CD4-positive, CD25-positive, alpha-beta regulatory T cell (primary cell): Measurements from ENCODE around the gene SLC22A12. TPM values are rescaled to one million over a fixed set of nuclear protein-coding genes. Genes with fewer than 3 reads are reported as not detected.

Experiments used
- ATAC-seq, 2 donors: fragments of 150-1000 bp; cut with Tn5 transposase; one replicate each; pipeline ENCODE4 v1.10.0; 2021; ENCODE audit warnings: low read depth in 2 of 2, moderate number of reproducible peaks in 2 of 2, moderate library complexity in 1 of 2
- DNase-seq, 3 donors: peaks; one replicate each; pipeline versions ENCODE4 v3.0.0 to v3.0.0-alpha.2; 2012 to 2022; ENCODE audit warnings: mixed read lengths in 1 of 3
- H3K27ac ChIP-seq: one replicate; pipeline ENCODE4 v1.7.0; 2013; ENCODE audit warnings: mild to moderate bottlenecking, low read length; ENCODE audit not compliant: insufficient read depth, poor library complexity, severe bottlenecking
- H3K27me3 ChIP-seq: one replicate; pipeline ENCODE4 v1.7.0; 2013; ENCODE audit warnings: low read length; ENCODE audit not compliant: control insufficient read depth, insufficient read depth
- H3K36me3 ChIP-seq: one replicate; pipeline ENCODE4 v1.7.0; 2013; ENCODE audit warnings: mild to moderate bottlenecking, low read length, moderate library complexity; ENCODE audit not compliant: control insufficient read depth, insufficient read depth
- H3K4me1 ChIP-seq: 2 replicates; pipeline ENCODE4 v1.7.0; 2013; ENCODE audit warnings: mild to moderate bottlenecking, low read length; ENCODE audit not compliant: insufficient read depth, control insufficient read depth, poor library complexity, severe bottlenecking
- H3K4me3 ChIP-seq: one replicate; pipeline ENCODE4 v1.7.0; 2013; ENCODE audit warnings: low read depth, mild to moderate bottlenecking, low read length, moderate library complexity
- H3K9me3 ChIP-seq, 2 experiments: 1 replicate in 1 of 2; 2 replicates in 1 of 2; pipeline ENCODE4 v1.7.0; 2013; ENCODE audit warnings: low read length in 2 of 2, mild to moderate bottlenecking in 1 of 2, moderate library complexity in 1 of 2; ENCODE audit not compliant: control insufficient read depth in 2 of 2
- H3K27ac Mint-ChIP-seq, 3 donors: one replicate each; pipeline ENCODE4 v1.8.0; 2020 to 2022; ENCODE audit warnings: mild to moderate bottlenecking in 3 of 3, mixed read lengths in 3 of 3, moderate library complexity in 2 of 3
- H3K27me3 Mint-ChIP-seq: one replicate; pipeline ENCODE4 v1.8.0; 2022; ENCODE audit warnings: mild to moderate bottlenecking, mixed read lengths
- H3K36me3 Mint-ChIP-seq: one replicate; pipeline ENCODE4 v1.8.0; 2020; ENCODE audit warnings: mixed read lengths
- H3K4me1 Mint-ChIP-seq, 4 donors: one replicate each; pipeline ENCODE4 v1.8.0; 2020 to 2022; ENCODE audit warnings: mixed read lengths in 4 of 4, mild to moderate bottlenecking in 1 of 4
- H3K4me3 Mint-ChIP-seq, 4 donors: one replicate each; pipeline ENCODE4 v1.8.0; 2020 to 2022; ENCODE audit warnings: mild to moderate bottlenecking in 4 of 4, mixed read lengths in 4 of 4, moderate library complexity in 3 of 4
- H3K9me3 Mint-ChIP-seq, 7 donors: one replicate each; pipeline ENCODE4 v1.8.0; 2020 to 2022; ENCODE audit warnings: mixed read lengths in 7 of 7, mild to moderate bottlenecking in 3 of 7, moderate library complexity in 2 of 7
- polyA plus RNA-seq, 4 donors: library from polyadenylated mRNA; unstranded; fragments of 300-500 nt; fragmentation: Illumina TruSeq; gene quantifications; one replicate each; pipeline ENCODE4 v1.2.3, GENCODE V29; 2021
- total RNA-seq: library from RNA; stranded (reverse); gene quantifications from one replicate; pipeline ENCODE4 v1.2.3, GENCODE V29; 2022

Gene SLC22A12
- total and polyA plus RNA-seq, 5 donors from 2014 or later = not detected

DNA sequence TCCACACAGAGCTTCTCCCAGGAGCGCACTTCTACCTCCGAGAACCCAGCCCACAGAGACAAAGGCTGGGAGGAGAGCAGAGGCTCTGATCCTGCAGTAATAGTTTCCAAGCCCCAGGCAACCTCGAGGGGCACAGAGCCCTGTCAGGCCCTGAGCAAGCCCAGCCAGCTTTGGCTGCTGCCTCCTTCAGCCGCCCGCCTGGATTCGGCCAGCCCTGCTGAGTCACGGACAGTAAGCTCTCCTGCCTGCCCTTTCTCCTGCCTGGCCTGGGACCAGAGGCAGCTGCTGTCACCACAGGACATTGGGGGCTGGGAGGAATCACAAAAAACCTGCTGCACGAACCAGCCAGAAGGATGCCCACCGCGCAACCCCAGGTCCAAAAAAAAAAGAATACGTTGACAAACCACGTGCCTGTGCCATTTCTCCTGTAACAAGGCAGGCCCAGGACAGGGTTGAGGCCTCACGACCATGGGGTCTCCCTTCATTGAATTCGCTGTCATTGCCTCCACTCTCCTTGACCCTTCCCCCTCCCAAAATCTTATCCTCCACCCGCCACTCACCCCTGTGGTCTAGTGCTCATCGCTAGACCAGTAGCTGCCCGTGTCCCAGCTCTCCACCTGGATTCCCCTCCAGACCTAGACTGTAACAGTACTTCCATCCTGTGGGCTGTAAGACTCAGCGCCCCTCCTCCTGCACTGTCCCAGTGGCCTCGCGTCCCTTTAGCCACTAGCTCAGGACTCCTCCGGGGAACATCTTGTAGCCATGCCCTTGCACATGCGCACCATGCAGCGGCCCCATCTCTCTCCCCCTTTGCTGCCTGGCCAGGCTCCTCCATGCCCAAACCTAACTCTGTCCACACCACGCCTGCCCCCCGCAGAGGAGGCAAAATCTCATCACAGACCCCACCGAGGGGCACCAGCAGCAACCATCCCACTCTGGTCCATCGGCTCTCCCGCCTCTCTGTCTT lies 7.4 kb upstream of the SLC22A12 start:
- Mint-ChIP-seq H3K4me1 (no peaks in the 10 kb centered on the region), H3K9me3 (peaks cover 0 to 8% (median 0%) of the 10 kb centered on the region in 7 donors), H3K4me3 (peak overlapping the region in 1 of 4 donors; percentile 66), H3K27ac (no peak overlapping the region), H3K36me3 (no peaks in the 10 kb centered on the region), H3K27me3 (peaks cover 10% of the 10 kb centered on the region)
- no peak overlapping the region for H3K4me3 ChIP-seq
- no peaks in the 10 kb centered on the region for H3K27me3 ChIP-seq
- no peak overlapping the region for H3K27ac ChIP-seq
- no peak for DNase-seq
- no peak for ATAC-seq
- no peaks in the 10 kb centered on the region for H3K9me3 ChIP-seq
- H3K36me3 ChIP-seq = no peaks in the 10 kb centered on the region
- no peaks in the 10 kb centered on the region for H3K4me1 ChIP-seq

DNA sequence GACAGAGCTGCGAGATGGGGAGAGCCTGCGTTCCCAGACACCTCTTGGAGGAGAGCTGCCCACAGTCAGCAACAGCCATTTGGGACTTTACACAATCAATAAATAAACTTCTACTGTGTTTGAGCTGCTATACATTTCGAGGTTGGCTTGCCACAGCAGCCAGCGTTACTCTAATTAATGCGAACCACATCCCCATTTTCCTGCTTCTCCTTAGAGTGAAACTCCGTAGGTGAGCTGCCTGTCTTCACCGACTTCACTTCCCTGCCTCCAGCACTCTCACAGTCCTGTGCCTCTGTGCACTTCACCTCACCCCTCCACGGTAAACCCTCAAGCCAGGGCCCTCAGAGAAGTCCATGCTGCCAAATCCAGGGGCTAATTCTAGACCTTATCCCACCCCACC lies 5.9 kb upstream of the SLC22A12 start:
- Histone ChIP-seq H3K4me3 (no peak overlapping the region), H3K27me3 (peaks cover 2% of the 10 kb centered on the region), H3K4me1 (no peaks in the 10 kb centered on the region), H3K36me3 (no peaks in the 10 kb centered on the region), H3K27ac (no peak overlapping the region), H3K9me3 (no peaks in the 10 kb centered on the region)
- no peak for DNase-seq
- ATAC-seq = no peak
- Mint-ChIP-seq H3K27ac (no peak overlapping the region), H3K27me3 (peaks cover 10% of the 10 kb centered on the region), H3K4me1 (no peaks in the 10 kb centered on the region), H3K9me3 (peaks cover 0 to 12% (median 0%) of the 10 kb centered on the region in 7 donors), H3K4me3 (no peak overlapping the region), H3K36me3 (no peaks in the 10 kb centered on the region)

DNA sequence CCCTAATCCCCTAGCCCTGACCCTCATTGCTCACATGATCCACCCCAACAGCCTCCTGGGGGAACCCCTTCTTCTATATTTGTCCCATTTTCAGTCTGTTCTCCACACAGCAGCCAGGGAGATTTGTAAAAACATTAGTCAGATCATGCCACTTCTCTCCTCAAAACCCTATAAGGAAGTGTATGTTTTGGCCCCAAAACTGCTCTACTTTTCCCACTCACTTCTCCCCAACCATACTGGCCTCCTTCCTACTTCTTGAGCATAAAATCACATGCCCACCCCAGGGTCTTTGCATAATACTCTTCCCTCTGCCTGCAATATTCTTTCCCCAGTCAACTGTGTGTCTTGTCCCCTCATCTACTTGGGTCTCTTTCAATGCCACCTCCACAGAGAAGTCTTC lies 4.7 kb upstream of the SLC22A12 start:
- Mint-ChIP-seq H3K36me3 (no peaks in the 10 kb centered on the region), H3K4me3 (no peak overlapping the region), H3K4me1 (no peaks in the 10 kb centered on the region), H3K27me3 (peaks cover 10% of the 10 kb centered on the region), H3K27ac (no peak overlapping the region), H3K9me3 (peaks cover 0 to 12% (median 0%) of the 10 kb centered on the region in 7 donors)
- Histone ChIP-seq H3K9me3 (no peaks in the 10 kb centered on the region), H3K4me1 (no peaks in the 10 kb centered on the region), H3K27ac (no peak overlapping the region), H3K36me3 (no peaks in the 10 kb centered on the region), H3K4me3 (no peak overlapping the region), H3K27me3 (peaks cover 2% of the 10 kb centered on the region)
- ATAC-seq (no peak), DNase-seq (no peak)

DNA sequence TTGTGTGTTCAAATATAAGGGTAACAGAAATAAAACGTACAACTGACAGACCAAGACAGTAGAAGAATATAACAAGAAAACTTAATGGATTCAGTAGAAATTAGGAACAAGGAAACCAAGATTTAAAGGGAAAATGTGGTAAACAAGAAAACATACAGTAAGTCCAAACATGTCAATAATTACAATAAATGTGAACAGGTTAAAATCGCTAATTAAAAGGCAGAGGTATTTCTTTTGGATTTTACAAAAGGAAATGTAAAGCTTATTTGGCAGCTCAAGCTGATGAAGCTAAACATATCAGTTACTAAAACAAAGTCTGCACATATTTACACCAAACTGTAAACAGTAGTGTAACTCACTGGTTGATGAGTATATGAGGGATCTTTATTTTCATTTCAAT lies 2.3 kb upstream of the SLC22A12 start:
- ATAC-seq = no peak

DNA sequence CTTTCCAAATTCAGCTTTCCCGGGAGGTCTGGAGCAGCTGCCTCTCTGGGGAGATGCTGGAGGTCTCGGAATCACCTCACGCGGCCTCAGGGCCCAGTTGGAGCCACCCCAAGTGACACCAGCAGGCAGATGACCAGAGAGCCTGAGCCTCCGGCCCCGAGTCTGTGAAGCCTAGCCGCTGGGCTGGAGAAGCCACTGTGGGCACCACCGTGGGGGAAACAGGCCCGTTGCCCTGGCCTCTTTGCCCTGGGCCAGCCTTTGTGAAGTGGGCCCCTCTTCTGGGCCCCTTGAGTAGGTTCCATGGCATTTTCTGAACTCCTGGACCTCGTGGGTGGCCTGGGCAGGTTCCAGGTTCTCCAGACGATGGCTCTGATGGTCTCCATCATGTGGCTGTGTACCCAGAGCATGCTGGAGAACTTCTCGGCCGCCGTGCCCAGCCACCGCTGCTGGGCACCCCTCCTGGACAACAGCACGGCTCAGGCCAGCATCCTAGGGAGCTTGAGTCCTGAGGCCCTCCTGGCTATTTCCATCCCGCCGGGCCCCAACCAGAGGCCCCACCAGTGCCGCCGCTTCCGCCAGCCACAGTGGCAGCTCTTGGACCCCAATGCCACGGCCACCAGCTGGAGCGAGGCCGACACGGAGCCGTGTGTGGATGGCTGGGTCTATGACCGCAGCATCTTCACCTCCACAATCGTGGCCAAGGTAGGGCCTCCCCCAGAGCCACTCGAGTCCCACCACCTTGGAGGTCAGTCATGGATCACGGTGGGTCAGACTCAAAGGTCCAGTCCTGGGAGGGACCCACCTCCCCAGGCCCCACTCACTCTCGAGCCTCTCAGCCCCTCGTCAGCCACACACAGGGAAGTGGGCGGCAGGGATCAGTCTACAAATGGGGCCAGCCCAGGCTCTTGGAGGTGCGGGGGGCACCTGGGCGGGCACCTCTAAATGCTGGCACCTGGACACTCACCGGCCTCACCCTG lies 525 bp downstream of the SLC22A12 start:
- no peak overlapping the region for H3K27ac Mint-ChIP-seq
- no peaks in the 10 kb centered on the region for H3K4me1 Mint-ChIP-seq
- no peaks in the 10 kb centered on the region for H3K4me1 ChIP-seq

More for the DNA sequence above, 2.3 kb upstream of the SLC22A12 start:
- Histone ChIP-seq H3K27ac (no peak overlapping the region), H3K4me3 (no peak overlapping the region), H3K27me3 (peaks cover 2% of the 10 kb centered on the region), H3K36me3 (no peaks in the 10 kb centered on the region), H3K9me3 (no peaks in the 10 kb centered on the region), H3K4me1 (no peaks in the 10 kb centered on the region)
- Mint-ChIP-seq H3K4me3 (no peak overlapping the region), H3K27ac (no peak overlapping the region), H3K36me3 (no peaks in the 10 kb centered on the region), H3K27me3 (peaks cover 10% of the 10 kb centered on the region), H3K9me3 (peaks cover 0 to 12% (median 0%) of the 10 kb centered on the region in 7 donors), H3K4me1 (no peaks in the 10 kb centered on the region)
- DNase-seq = no peak

DNA sequence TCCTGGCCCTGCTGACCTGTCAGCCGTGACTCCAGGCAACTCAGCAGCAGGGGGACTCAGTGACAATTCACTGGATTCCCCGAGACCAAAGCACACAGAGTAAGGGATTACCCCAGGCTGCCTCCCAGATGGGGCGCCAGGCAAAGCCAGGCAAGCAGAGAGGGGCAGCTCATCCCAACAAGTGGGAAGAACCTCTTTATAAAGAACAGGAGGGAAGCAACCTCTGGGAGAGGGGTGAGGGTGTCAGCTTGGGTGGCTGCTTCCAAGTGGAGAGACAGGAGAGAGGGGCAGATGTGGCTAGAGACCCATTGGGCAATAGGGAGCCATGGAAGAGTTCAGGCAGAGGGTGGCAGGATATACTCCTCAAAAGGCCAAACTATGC lies 1.2 kb downstream of the SLC22A12 start:
- no peaks in the 10 kb centered on the region for H3K36me3 ChIP-seq
- Mint-ChIP-seq H3K27me3 (no peaks in the 10 kb centered on the region), H3K4me1 (no peaks in the 10 kb centered on the region), H3K27ac (no peak overlapping the region), H3K9me3 (peaks cover 0 to 12% (median 0%) of the 10 kb centered on the region in 7 donors), H3K36me3 (no peaks in the 10 kb centered on the region), H3K4me3 (no peak overlapping the region)
- no peaks in the 10 kb centered on the region for H3K4me1 ChIP-seq
- ATAC-seq (no peak), DNase-seq (no peak)
- H3K27ac ChIP-seq = no peak overlapping the region
- no peak overlapping the region for H3K4me3 ChIP-seq
- H3K9me3 ChIP-seq = no peaks in the 10 kb centered on the region
- H3K27me3 ChIP-seq = peaks cover 2% of the 10 kb centered on the region

More for the DNA sequence above, 525 bp downstream of the SLC22A12 start:
- H3K36me3 ChIP-seq = no peaks in the 10 kb centered on the region
- H3K27me3 Mint-ChIP-seq = peaks cover 2% of the 10 kb centered on the region
- no peak overlapping the region for H3K4me3 ChIP-seq
- no peak overlapping the region for H3K27ac ChIP-seq
- no peaks in the 10 kb centered on the region for H3K36me3 Mint-ChIP-seq
- no peaks in the 10 kb centered on the region for H3K9me3 ChIP-seq
- no peak overlapping the region for H3K4me3 Mint-ChIP-seq
- ATAC-seq (no peak), DNase-seq (no peak)
- peaks cover 2% of the 10 kb centered on the region for H3K27me3 ChIP-seq
- H3K9me3 Mint-ChIP-seq = peaks cover 0 to 12% (median 0%) of the 10 kb centered on the region in 7 donors

DNA sequence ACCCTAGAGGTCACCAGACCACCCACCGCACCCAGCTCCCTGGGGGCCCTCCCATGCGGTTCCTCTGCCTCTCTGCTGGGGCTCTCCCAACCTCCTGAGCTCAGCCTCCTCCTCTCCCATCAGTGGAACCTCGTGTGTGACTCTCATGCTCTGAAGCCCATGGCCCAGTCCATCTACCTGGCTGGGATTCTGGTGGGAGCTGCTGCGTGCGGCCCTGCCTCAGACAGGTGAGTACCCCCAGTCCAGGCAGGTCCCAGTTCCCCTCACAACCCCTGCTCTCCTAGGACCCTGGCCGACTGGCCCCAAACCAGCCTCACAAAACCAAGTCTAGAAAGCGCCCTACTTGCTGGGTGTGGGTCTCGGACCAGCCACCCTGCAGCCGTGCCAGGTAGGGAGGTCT lies 1.6 kb downstream of the SLC22A12 start:
- H3K4me3 Mint-ChIP-seq = no peak overlapping the region
- H3K27me3 ChIP-seq = peaks cover 2% of the 10 kb centered on the region
- DNase-seq = no peak
- H3K4me3 ChIP-seq = no peak overlapping the region
- no peaks in the 10 kb centered on the region for H3K27me3 Mint-ChIP-seq
- H3K36me3 Mint-ChIP-seq = no peaks in the 10 kb centered on the region
- H3K9me3 Mint-ChIP-seq = peaks cover 0 to 12% (median 1%) of the 10 kb centered on the region in 7 donors
- H3K36me3 ChIP-seq = no peaks in the 10 kb centered on the region
- H3K4me1 ChIP-seq = no peaks in the 10 kb centered on the region
- no peaks in the 10 kb centered on the region for H3K9me3 ChIP-seq
- H3K27ac Mint-ChIP-seq = no peak overlapping the region
- no peaks in the 10 kb centered on the region for H3K4me1 Mint-ChIP-seq
- H3K27ac ChIP-seq = no peak overlapping the region
- ATAC-seq = no peak
